Measurements from ENCODE around the gene ROCK2.

- TF ChIP-seq CTCF (IDR thresholded peaks at IDR 0.05) (no peak), EP300 (IDR thresholded peaks at IDR 0.05) (no peak)
Observed at GRCh38 chr2:11393711-11394236, 49.3 kb upstream of the ROCK2 start.

Data from sigmoid colon (tissue), 4 donors.